K562 (cell line): ENCODE data around the gene XIRP1. TPM values are rescaled to one million over a fixed set of nuclear protein-coding genes. Genes with fewer than 3 reads are reported as not detected.

Source experiments
- BCLAF1 ChIP-seq, 2 experiments: fragments of 450-650 bp in 1 of 2; IDR thresholded peaks; 2 replicates each; pipeline ENCODE4 v1.6.1; 2011 to 2017; ENCODE audit warnings: low read depth in 2 of 2, antibody characterized with exemption in 1 of 2, borderline replicate concordance in 1 of 2, low read length in 1 of 2, mild to moderate bottlenecking in 1 of 2, mixed read lengths in 1 of 2; ENCODE audit not compliant: control insufficient read depth in 1 of 2
- BRCA1 ChIP-seq, 2 experiments: fragments of 450-650 bp in 1 of 2; sonication (generic) in 1 of 2; formaldehyde crosslinking in 1 of 2; IDR thresholded peaks; 2 replicates each; pipeline versions ENCODE4 v1.5.0 to v1.6.1; 2017 to 2020; ENCODE audit warnings: mild to moderate bottlenecking in 1 of 2, missing genetic modification reagents in 1 of 2
- CEBPZ ChIP-seq: fragments of 150-350 bp; IDR thresholded peaks from 2 replicates; pipeline ENCODE4 v1.6.1; 2014; ENCODE audit warnings: low read depth, mild to moderate bottlenecking, low read length, borderline replicate concordance
- CHD1 ChIP-seq: fragments of 200-600 bp; sonication (generic); IDR thresholded peaks from one replicate; pipeline ENCODE4 v1.6.1; 2012; ENCODE audit warnings: mild to moderate bottlenecking, moderate library complexity, low read length, inconsistent platforms
- HMGN3 ChIP-seq: IDR thresholded peaks from 2 replicates; pipeline ENCODE4 v1.6.1; 2011; ENCODE audit warnings: borderline replicate concordance, low read depth, mild to moderate bottlenecking, mixed read lengths, low read length; ENCODE audit not compliant: insufficient read length; ENCODE audit errors: extremely low read depth
- HNRNPH1 ChIP-seq: fragments of 200-400 bp; formaldehyde crosslinking; optimal IDR thresholded peaks from 2 replicates; pipeline ENCODE3; 2017; ENCODE audit warnings: low read depth, mild to moderate bottlenecking, low read length, moderate library complexity
- HNRNPLL ChIP-seq: fragments of 200-400 bp; formaldehyde crosslinking; IDR thresholded peaks from 2 replicates; pipeline ENCODE4 v1.6.1; 2017; ENCODE audit warnings: low read length, low read depth, mild to moderate bottlenecking; ENCODE audit not compliant: poor library complexity, severe bottlenecking
- MBD2 ChIP-seq: sonication (generic); IDR thresholded peaks from 2 replicates; pipeline ENCODE4 v1.6.1; 2016; ENCODE audit warnings: low read depth, borderline replicate concordance
- MCM3 ChIP-seq: fragments of 450-650 bp; IDR thresholded peaks from 2 replicates; pipeline ENCODE4 v1.6.1; 2016
- MXD1 ChIP-seq: fragments of 250-450 bp; sonication (Bioruptor Pico); IDR thresholded peaks from 2 replicates; pipeline ENCODE4 v1.8.0; 2021; ENCODE audit warnings: borderline replicate concordance, mild to moderate bottlenecking, moderate library complexity; ENCODE audit not compliant: poor library complexity, severe bottlenecking
- MYBL2 ChIP-seq, 2 experiments: fragments of 450-650 bp in 1 of 2; sonication (generic) in 1 of 2; formaldehyde crosslinking in 1 of 2; IDR thresholded peaks; 2 replicates each; pipeline versions ENCODE4 v1.6.1 to v1.8.1; 2017 to 2022; ENCODE audit warnings: borderline replicate concordance in 1 of 2, inconsistent platforms in 1 of 2, low read depth in 1 of 2, mild to moderate bottlenecking in 1 of 2, missing genetic modification reagents in 1 of 2, moderate library complexity in 1 of 2
- SAP30 ChIP-seq: fragments of 200-600 bp; sonication (generic); IDR thresholded peaks from 2 replicates; pipeline ENCODE4 v1.6.1; 2012; ENCODE audit warnings: borderline replicate concordance, low read depth, mild to moderate bottlenecking, moderate library complexity, low read length, control low read depth, inconsistent platforms; ENCODE audit not compliant: insufficient read depth, poor library complexity, severe bottlenecking
- SMARCB1 ChIP-seq: IDR thresholded peaks from 2 replicates; pipeline ENCODE4 v1.6.1; 2011; ENCODE audit warnings: improper control_type of control experiment, low read depth; ENCODE audit not compliant: insufficient read length
- SREBF2 ChIP-seq: sonication (generic); formaldehyde crosslinking; IDR thresholded peaks from 2 replicates; pipeline ENCODE4 v1.4.0; 2020; ENCODE audit warnings: mild to moderate bottlenecking, missing genetic modification reagents
- SRSF7 ChIP-seq: fragments of 200-400 bp; formaldehyde crosslinking; optimal IDR thresholded peaks from 2 replicates; pipeline ENCODE3; 2017; ENCODE audit warnings: mild to moderate bottlenecking, low read depth, low read length
- ZBTB17 ChIP-seq: fragments of 450-650 bp; formaldehyde crosslinking; IDR thresholded peaks from 2 replicates; pipeline ENCODE4 v1.4.0; 2020; ENCODE audit warnings: mild to moderate bottlenecking
- ZKSCAN8 ChIP-seq: fragments of 200-800 bp; sonication (Bioruptor generic); IDR thresholded peaks from 2 replicates; pipeline ENCODE4 v1.6.1; 2016; ENCODE audit warnings: missing genetic modification characterization, missing compliant biosample characterization
- ZZZ3 ChIP-seq: fragments of 450-650 bp; IDR thresholded peaks from 2 replicates; pipeline ENCODE4 v1.6.1; 2016; ENCODE audit warnings: antibody characterized with exemption, mild to moderate bottlenecking, moderate library complexity
- polyA plus RNA-seq, 8 experiments: library from polyadenylated mRNA; depleted of rRNA in 4 of 8; stranded (reverse) in 5 of 8; unstranded in 3 of 8; fragments of >200 nt; fragmentation: Nextera tagmentation in 2 of 8; fragmentation: Illumina TruSeq in 1 of 8; extraction: Ambion mirVana in 2 of 8; extraction: Trizol in 1 of 8; gene quantifications; 2 replicates each; pipeline versions ENCODE4 v1.2.1 to v1.2.3, GENCODE V29; 2011 to 2014; ENCODE audit warnings: inconsistent platforms in 1 of 8, missing spikeins in 1 of 8
- total RNA-seq, 7 experiments: library from RNA; depleted of rRNA in 6 of 7; stranded (reverse); fragments of >200 nt in 6 of 7; fragmentation: Illumina TruSeq in 2 of 7; extraction: Trizol in 2 of 7; gene quantifications; 2 replicates each; pipeline versions ENCODE4 v1.2.1 to v1.2.3, GENCODE V29; 2011 to 2021; ENCODE audit warnings: low replicate concordance in 1 of 7

Gene XIRP1
- total and polyA plus RNA-seq, 9 of the 15 experiments (the other 6 are each of a cell fraction or from before 2014, with no cell fraction given), result 0.03 to 0.27 (median 0.08) TPM; not detected in 3

DNA sequence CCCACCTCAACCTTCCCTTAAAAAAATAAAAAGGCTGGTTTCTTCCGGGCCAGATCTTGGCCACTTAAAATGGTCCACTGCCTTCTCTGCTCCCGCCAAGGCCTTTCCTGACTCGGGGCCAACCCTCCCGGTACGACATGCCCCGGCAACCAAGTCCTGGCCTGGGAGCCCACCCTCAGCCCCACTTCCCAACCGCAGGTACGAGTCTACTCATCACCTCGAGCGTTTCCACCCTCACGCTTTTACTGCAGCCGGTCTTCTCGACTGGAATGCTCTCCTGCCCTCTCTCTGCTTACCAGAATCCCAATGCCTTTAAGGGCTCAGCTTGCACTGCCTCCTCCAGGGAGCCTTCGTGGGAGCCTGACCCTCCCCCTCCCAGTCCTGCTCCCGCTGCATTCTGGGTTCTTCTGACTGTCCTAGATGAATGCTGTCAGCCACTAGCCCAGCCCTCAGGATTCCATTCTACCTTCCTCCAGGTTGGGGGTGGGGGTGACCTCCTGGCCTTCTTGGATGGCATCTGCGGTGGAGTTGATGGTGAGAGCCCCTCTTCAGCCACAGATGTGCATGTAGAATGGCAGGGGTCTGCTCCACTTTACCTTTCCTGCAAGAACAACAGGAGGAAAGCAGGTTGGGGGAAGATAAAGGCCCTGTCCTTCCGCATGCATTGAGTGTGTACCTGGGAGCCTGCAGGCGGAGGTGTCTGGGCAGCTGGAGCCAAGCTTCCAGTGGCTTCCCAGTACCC, 37.9 kb downstream of the XIRP1 start (continued):
- TF ChIP-seq CEBPZ, result no peak
- peak; percentile 51 for TF ChIP-seq HNRNPLL
- TF ChIP-seq ZBTB17, result peak; percentile 79
- TF ChIP-seq MCM3, result no peak
- no peak for TF ChIP-seq BRCA1 (IDR thresholded peaks at IDR 0.05)
- TF ChIP-seq BRCA1 (CRISPR knock-in tag; IDR thresholded peaks at IDR 0.05), result no peak
- TF ChIP-seq HMGN3, result no peak
- TF ChIP-seq SREBF2 (CRISPR knock-in tag), result no peak
- TF ChIP-seq BCLAF1 (IDR thresholded peaks at IDR 0.05; ENCODE audit: borderline replicate concordance in 1 of 2, control insufficient read depth in 1 of 2, low read depth in 2 of 2, low read length in 1 of 2), result no peak
- TF ChIP-seq SAP30, result peak; percentile 16
- no peak for TF ChIP-seq MXD1 (CRISPR knock-in tag)
- TF ChIP-seq SRSF7, result no peak
- no peak for TF ChIP-seq CHD1
- TF ChIP-seq MBD2, result no peak
- no peak for TF ChIP-seq SMARCB1
- TF ChIP-seq HNRNPH1, result no peak
- TF ChIP-seq ZKSCAN8 (CRISPR knock-in tag), result no peak
- TF ChIP-seq MYBL2 (IDR thresholded peaks at IDR 0.05; ENCODE audit: low read depth), result no peak
- TF ChIP-seq MYBL2 (CRISPR knock-in tag; IDR thresholded peaks at IDR 0.05; ENCODE audit: borderline replicate concordance), result no peak
- no peak for TF ChIP-seq ZZZ3
